ENCODE data around the gene VTI1B.
"Not testable (repeated sequence)": the region's sequence is repeated elsewhere in the genome, so short reads cannot be mapped to it uniquely, and the experiment has no call there.

VTI1B gene

GRCh38 chr14:67636361-67636919 lies 38.0 kb downstream of the VTI1B start:
- H3K4me1 Mint-ChIP-seq, result no peaks in the 10 kb centered on the region
- H3K9me3 Mint-ChIP-seq, result no peaks in the 10 kb centered on the region
- H3K36me3 Mint-ChIP-seq (ENCODE audit: low read depth), result no peaks in the 10 kb centered on the region
- no peak overlapping the region for H3K4me3 Mint-ChIP-seq
- no peak overlapping the region for H3K27ac Mint-ChIP-seq
- TF ChIP-seq CTCF (IDR thresholded peaks at IDR 0.05; ENCODE audit: unreplicated experiment in 3 of 3), result no peak
- H3K27me3 Mint-ChIP-seq (ENCODE audit: low read depth), result no peaks in the 10 kb centered on the region

- no peak overlapping the region for H3K4me3 Mint-ChIP-seq
- H3K36me3 Mint-ChIP-seq (ENCODE audit: low read depth), result no peaks in the 10 kb centered on the region
- TF ChIP-seq CTCF (IDR thresholded peaks at IDR 0.05; ENCODE audit: unreplicated experiment in 3 of 3), result no peak
- H3K9me3 Mint-ChIP-seq, result no peaks in the 10 kb centered on the region
- no peaks in the 10 kb centered on the region for H3K4me1 Mint-ChIP-seq
- no peaks in the 10 kb centered on the region for H3K27me3 Mint-ChIP-seq (ENCODE audit: low read depth)
- H3K27ac Mint-ChIP-seq, result no peak overlapping the region
Measured at GRCh38 chr14:67633451-67634147, 40.8 kb downstream of the VTI1B start.

GRCh38 chr14:67630938-67631337 lies 43.5 kb downstream of the VTI1B start:
- H3K27ac Mint-ChIP-seq, result no peak overlapping the region
- no peaks in the 10 kb centered on the region for H3K4me1 Mint-ChIP-seq
- no peaks in the 10 kb centered on the region for H3K27me3 Mint-ChIP-seq (ENCODE audit: low read depth)
- no peak overlapping the region for H3K4me3 Mint-ChIP-seq
- no peaks in the 10 kb centered on the region for H3K9me3 Mint-ChIP-seq
- no peak for TF ChIP-seq CTCF (IDR thresholded peaks at IDR 0.05; ENCODE audit: unreplicated experiment in 3 of 3)
- H3K36me3 Mint-ChIP-seq (ENCODE audit: low read depth), result no peaks in the 10 kb centered on the region

- no peaks in the 10 kb centered on the region for H3K36me3 Mint-ChIP-seq (ENCODE audit: low read depth)
- no peak overlapping the region for H3K4me3 Mint-ChIP-seq
- no peaks in the 10 kb centered on the region for H3K4me1 Mint-ChIP-seq
- no peaks in the 10 kb centered on the region for H3K9me3 Mint-ChIP-seq
- H3K27ac Mint-ChIP-seq, result no peak overlapping the region
- no peaks in the 10 kb centered on the region for H3K27me3 Mint-ChIP-seq (ENCODE audit: low read depth)
- TF ChIP-seq CTCF (IDR thresholded peaks at IDR 0.05; ENCODE audit: unreplicated experiment in 3 of 3), result no peak
Measured at GRCh38 chr14:67630186-67630585, 44.2 kb downstream of the VTI1B start.

- no peaks in the 10 kb centered on the region for H3K27me3 Mint-ChIP-seq (ENCODE audit: low read depth)
- H3K36me3 Mint-ChIP-seq (ENCODE audit: low read depth), result peaks cover 6% of the 10 kb centered on the region
- peaks cover 8% of the 10 kb centered on the region for H3K4me1 Mint-ChIP-seq
- no peak overlapping the region for H3K4me3 Mint-ChIP-seq
- H3K27ac Mint-ChIP-seq, result no peak overlapping the region
- H3K9me3 Mint-ChIP-seq, result no peaks in the 10 kb centered on the region
- TF ChIP-seq CTCF (IDR thresholded peaks at IDR 0.05; ENCODE audit: unreplicated experiment in 3 of 3), result no peak
Measured at GRCh38 chr14:67627519-67627918, 46.9 kb downstream of the VTI1B start.

GRCh38 chr14:67626131-67626530 lies 48.3 kb downstream of the VTI1B start:
- not testable (repeated sequence) for H3K4me3 Mint-ChIP-seq; H3K27me3 Mint-ChIP-seq (ENCODE audit: low read depth); H3K27ac Mint-ChIP-seq; H3K9me3 Mint-ChIP-seq; H3K36me3 Mint-ChIP-seq (ENCODE audit: low read depth)
- H3K4me1 Mint-ChIP-seq, result peaks cover 11% of the 10 kb centered on the region

All from nephron (organoid).